HepG2 (cell line): ENCODE results near the gene PTPRH. TPM values are rescaled to one million over a fixed set of nuclear protein-coding genes. Genes with fewer than 3 reads are reported as not detected.

Experiments
- CCDC6 ChIP-seq: sonication (generic); formaldehyde crosslinking; IDR thresholded peaks from 2 replicates; pipeline ENCODE4 v1.8.1; 2022; ENCODE audit warnings: mild to moderate bottlenecking, missing genetic modification reagents, moderate library complexity
- EP300 ChIP-seq, 3 experiments: sonication (generic) in 1 of 3; formaldehyde crosslinking in 1 of 3; IDR thresholded peaks; 2 replicates each; pipeline versions ENCODE4 v1.5.1 to v1.6.1; 2011 to 2020; ENCODE audit warnings: low read depth in 2 of 3, low read length in 2 of 3, borderline replicate concordance in 1 of 3, improper control_type of control experiment in 1 of 3, mild to moderate bottlenecking in 1 of 3, missing genetic modification reagents in 1 of 3, moderate library complexity in 1 of 3
- FOXC1 ChIP-seq: sonication (generic); formaldehyde crosslinking; IDR thresholded peaks from 2 replicates; pipeline ENCODE4 v1.8.0; 2022; ENCODE audit warnings: mild to moderate bottlenecking, missing genetic modification reagents, borderline replicate concordance
- MEIS2 ChIP-seq: sonication (generic); formaldehyde crosslinking; IDR thresholded peaks from 2 replicates; pipeline ENCODE4 v1.9.0; 2021; ENCODE audit warnings: mild to moderate bottlenecking, missing genetic modification reagents
- PITX1 ChIP-seq: sonication (generic); formaldehyde crosslinking; IDR thresholded peaks from 2 replicates; pipeline ENCODE4 v1.5.1; 2020; ENCODE audit warnings: mild to moderate bottlenecking, missing genetic modification reagents
- REL ChIP-seq: sonication (generic); formaldehyde crosslinking; conservative IDR thresholded peaks from 2 replicates; pipeline ENCODE4 v1.8.0; 2022; ENCODE audit warnings: mild to moderate bottlenecking, missing genetic modification reagents, moderate library complexity
- SOX5 ChIP-seq: IDR thresholded peaks from 2 replicates; pipeline ENCODE4 v1.6.1; 2016; ENCODE audit warnings: borderline replicate concordance
- TCF12 ChIP-seq, 2 experiments: fragments of 450-650 bp in 1 of 2; sonication (generic) in 1 of 2; formaldehyde crosslinking in 1 of 2; IDR thresholded peaks; 2 replicates each; pipeline versions ENCODE4 v1.6.1 to v1.8.0; 2017 to 2022; ENCODE audit warnings: antibody characterized with exemption in 1 of 2, mild to moderate bottlenecking in 1 of 2, missing genetic modification reagents in 1 of 2, moderate library complexity in 1 of 2
- ZFYVE20 ChIP-seq: sonication (generic); formaldehyde crosslinking; IDR thresholded peaks from 2 replicates; pipeline ENCODE4 v1.8.0; 2023; ENCODE audit warnings: low read depth, mild to moderate bottlenecking, moderate library complexity, missing genetic modification reagents, borderline replicate concordance
- ZNF232 ChIP-seq: sonication (generic); formaldehyde crosslinking; IDR thresholded peaks from 2 replicates; pipeline ENCODE4 v1.4.0; 2020; ENCODE audit warnings: missing genetic modification reagents, borderline replicate concordance
- ZNF235 ChIP-seq: sonication (generic); formaldehyde crosslinking; IDR thresholded peaks from 2 replicates; pipeline ENCODE4 v1.8.1; 2023; ENCODE audit warnings: mild to moderate bottlenecking, missing genetic modification reagents, borderline replicate concordance
- ZNF274 ChIP-seq: sonication (generic); formaldehyde crosslinking; IDR thresholded peaks from 2 replicates; pipeline ENCODE4 v1.5.1; 2020; ENCODE audit warnings: mild to moderate bottlenecking, missing genetic modification reagents
- ZNF430 ChIP-seq: sonication (generic); formaldehyde crosslinking; IDR thresholded peaks from 2 replicates; pipeline ENCODE4 v1.9.0; 2021; ENCODE audit warnings: mild to moderate bottlenecking, missing genetic modification reagents
- ZNF431 ChIP-seq: sonication (generic); formaldehyde crosslinking; IDR thresholded peaks from 2 replicates; pipeline ENCODE4 v1.9.0; 2022; ENCODE audit warnings: missing genetic modification reagents, low read depth, mild to moderate bottlenecking, borderline replicate concordance
- ZNF780A ChIP-seq: sonication (generic); formaldehyde crosslinking; IDR thresholded peaks from 2 replicates; pipeline ENCODE4 v1.8.0; 2022; ENCODE audit warnings: mild to moderate bottlenecking, missing genetic modification reagents, moderate library complexity
- polyA plus RNA-seq, 8 experiments: library from polyadenylated mRNA; depleted of rRNA in 3 of 8; stranded (reverse) in 7 of 8; unstranded in 1 of 8; fragments of >200 nt; fragmentation: Illumina TruSeq in 4 of 8; extraction: Trizol in 4 of 8; gene quantifications; 2 replicates each; pipeline versions ENCODE4 v1.2.1 to v1.2.3, GENCODE V29; 2011 to 2016; ENCODE audit warnings: low read depth in 4 of 8, missing spikeins in 1 of 8, mixed read lengths in 1 of 8; ENCODE audit not compliant: insufficient read depth in 1 of 8
- total RNA-seq, 5 experiments: library from RNA; depleted of rRNA; stranded (reverse); fragments of >200 nt; fragmentation: Illumina TruSeq; extraction: Trizol; gene quantifications; 2 replicates each; pipeline ENCODE4 v1.2.3, GENCODE V29; 2016; ENCODE audit warnings: low read depth in 1 of 5
- TF ChIP-seq, protein P1 (sequence below): IDR thresholded peaks from 2 replicates; pipeline ENCODE4 v1.4.0; 2020; ENCODE audit warnings: mild to moderate bottlenecking, missing genetic modification reagents
- TF ChIP-seq, protein P2 (sequence below): sonication (generic); formaldehyde crosslinking; IDR thresholded peaks from 2 replicates; pipeline ENCODE4; 2020; ENCODE audit warnings: missing genetic modification reagents, mild to moderate bottlenecking, borderline replicate concordance

PTPRH gene
- total and polyA plus RNA-seq, 2 of the 13 experiments (the other 11 are each of a cell fraction or from before 2014, with no cell fraction given) = 14.7 to 125 TPM

DNA sequence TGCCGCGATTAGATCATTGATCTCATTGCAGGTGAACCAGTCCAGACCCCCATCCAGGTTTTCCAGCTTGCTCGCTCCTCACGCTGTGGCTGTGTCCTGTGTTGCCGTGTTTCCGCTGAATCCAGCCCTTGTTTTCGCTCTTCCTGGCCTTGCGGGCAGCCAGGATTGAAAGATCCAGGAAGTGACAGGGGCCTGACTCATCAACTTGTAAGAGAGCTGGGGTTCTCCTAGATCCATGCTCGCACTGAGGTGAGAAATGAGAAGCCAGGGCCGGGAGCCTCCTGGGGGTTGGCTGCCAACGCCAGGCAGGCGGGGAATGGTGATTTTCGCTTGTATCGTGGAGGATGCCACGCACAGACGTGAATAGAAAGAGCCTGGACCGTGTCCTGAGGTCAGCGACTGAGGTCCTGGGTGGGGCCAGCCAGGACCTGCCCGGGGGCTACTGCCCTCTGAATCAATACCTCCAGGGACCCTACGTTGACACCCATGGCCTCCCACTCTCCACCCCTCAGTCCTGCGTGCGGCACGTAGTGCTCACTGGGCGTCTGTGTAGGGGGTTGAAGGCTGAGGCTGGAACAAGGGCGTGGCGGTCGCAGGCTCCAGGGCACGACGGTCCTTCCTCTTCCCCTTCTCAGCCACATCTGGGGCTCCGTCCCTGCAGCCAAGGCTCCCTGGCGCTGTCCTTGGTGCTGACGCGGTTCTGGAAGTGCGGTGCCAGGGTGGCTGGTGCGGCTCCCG, 7.3 kb upstream of the PTPRH start (continued):
- TF ChIP-seq ZNF274 (CRISPR knock-in tag) = peak; percentile 79
- TF ChIP-seq MEIS2 (CRISPR knock-in tag) = peak; percentile 90
- TF ChIP-seq, protein P1, sequence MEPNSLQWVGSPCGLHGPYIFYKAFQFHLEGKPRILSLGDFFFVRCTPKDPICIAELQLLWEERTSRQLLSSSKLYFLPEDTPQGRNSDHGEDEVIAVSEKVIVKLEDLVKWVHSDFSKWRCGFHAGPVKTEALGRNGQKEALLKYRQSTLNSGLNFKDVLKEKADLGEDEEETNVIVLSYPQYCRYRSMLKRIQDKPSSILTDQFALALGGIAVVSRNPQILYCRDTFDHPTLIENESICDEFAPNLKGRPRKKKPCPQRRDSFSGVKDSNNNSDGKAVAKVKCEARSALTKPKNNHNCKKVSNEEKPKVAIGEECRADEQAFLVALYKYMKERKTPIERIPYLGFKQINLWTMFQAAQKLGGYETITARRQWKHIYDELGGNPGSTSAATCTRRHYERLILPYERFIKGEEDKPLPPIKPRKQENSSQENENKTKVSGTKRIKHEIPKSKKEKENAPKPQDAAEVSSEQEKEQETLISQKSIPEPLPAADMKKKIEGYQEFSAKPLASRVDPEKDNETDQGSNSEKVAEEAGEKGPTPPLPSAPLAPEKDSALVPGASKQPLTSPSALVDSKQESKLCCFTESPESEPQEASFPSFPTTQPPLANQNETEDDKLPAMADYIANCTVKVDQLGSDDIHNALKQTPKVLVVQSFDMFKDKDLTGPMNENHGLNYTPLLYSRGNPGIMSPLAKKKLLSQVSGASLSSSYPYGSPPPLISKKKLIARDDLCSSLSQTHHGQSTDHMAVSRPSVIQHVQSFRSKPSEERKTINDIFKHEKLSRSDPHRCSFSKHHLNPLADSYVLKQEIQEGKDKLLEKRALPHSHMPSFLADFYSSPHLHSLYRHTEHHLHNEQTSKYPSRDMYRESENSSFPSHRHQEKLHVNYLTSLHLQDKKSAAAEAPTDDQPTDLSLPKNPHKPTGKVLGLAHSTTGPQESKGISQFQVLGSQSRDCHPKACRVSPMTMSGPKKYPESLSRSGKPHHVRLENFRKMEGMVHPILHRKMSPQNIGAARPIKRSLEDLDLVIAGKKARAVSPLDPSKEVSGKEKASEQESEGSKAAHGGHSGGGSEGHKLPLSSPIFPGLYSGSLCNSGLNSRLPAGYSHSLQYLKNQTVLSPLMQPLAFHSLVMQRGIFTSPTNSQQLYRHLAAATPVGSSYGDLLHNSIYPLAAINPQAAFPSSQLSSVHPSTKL (CRISPR knock-in tag) = peak; percentile 78
- TF ChIP-seq FOXC1 (CRISPR knock-in tag) = peak; percentile 84; the same call in 1 of the 2 replicates
- TF ChIP-seq ZNF235 (CRISPR knock-in tag) = no peak
- peak; percentile 91 for TF ChIP-seq CCDC6 (CRISPR knock-in tag)
- TF ChIP-seq TCF12 (IDR thresholded peaks at IDR 0.05) = no peak
- peak; percentile 88 for TF ChIP-seq TCF12 (CRISPR knock-in tag; IDR thresholded peaks at IDR 0.05)
- TF ChIP-seq EP300 (IDR thresholded peaks at IDR 0.05; ENCODE audit: low read depth in 2 of 2, low read length in 2 of 2) = peak in 1 of 2 experiments; percentile 65; a peak in 2 of 4 replicates
- peak; percentile 77 for TF ChIP-seq EP300 (CRISPR knock-in tag; IDR thresholded peaks at IDR 0.05; ENCODE audit: borderline replicate concordance)
- TF ChIP-seq, protein P2, sequence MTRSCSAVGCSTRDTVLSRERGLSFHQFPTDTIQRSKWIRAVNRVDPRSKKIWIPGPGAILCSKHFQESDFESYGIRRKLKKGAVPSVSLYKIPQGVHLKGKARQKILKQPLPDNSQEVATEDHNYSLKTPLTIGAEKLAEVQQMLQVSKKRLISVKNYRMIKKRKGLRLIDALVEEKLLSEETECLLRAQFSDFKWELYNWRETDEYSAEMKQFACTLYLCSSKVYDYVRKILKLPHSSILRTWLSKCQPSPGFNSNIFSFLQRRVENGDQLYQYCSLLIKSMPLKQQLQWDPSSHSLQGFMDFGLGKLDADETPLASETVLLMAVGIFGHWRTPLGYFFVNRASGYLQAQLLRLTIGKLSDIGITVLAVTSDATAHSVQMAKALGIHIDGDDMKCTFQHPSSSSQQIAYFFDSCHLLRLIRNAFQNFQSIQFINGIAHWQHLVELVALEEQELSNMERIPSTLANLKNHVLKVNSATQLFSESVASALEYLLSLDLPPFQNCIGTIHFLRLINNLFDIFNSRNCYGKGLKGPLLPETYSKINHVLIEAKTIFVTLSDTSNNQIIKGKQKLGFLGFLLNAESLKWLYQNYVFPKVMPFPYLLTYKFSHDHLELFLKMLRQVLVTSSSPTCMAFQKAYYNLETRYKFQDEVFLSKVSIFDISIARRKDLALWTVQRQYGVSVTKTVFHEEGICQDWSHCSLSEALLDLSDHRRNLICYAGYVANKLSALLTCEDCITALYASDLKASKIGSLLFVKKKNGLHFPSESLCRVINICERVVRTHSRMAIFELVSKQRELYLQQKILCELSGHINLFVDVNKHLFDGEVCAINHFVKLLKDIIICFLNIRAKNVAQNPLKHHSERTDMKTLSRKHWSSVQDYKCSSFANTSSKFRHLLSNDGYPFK = peak; percentile 79; the same call in 1 of the 2 replicates
- peak; percentile 84 for TF ChIP-seq ZNF780A (CRISPR knock-in tag)
- peak; percentile 42; the same call in 1 of the 2 replicates for TF ChIP-seq ZNF431 (CRISPR knock-in tag)
- TF ChIP-seq PITX1 (CRISPR knock-in tag) = peak; percentile 82
- TF ChIP-seq ZFYVE20 (CRISPR knock-in tag) = peak; percentile 97
- peak; percentile 77; the same call in 1 of the 2 replicates for TF ChIP-seq REL (CRISPR knock-in tag)
- TF ChIP-seq ZNF232 (CRISPR knock-in tag) = peak; percentile 98
- peak; percentile 67 for TF ChIP-seq SOX5 (CRISPR knock-in tag)
- peak; percentile 97 for TF ChIP-seq ZNF430 (CRISPR knock-in tag)
